Measurements from ENCODE around the gene MYO9B.
A peak's percentile ranks its signal among the peaks of the same experiment; 100 is the strongest.
"Not testable (repeated sequence)": the region's sequence is repeated elsewhere in the genome, so short reads cannot be mapped to it uniquely, and the experiment has no call there.

MYO9B gene

GRCh38 chr19:17145546-17146497 is 70.2 kb downstream of the MYO9B start:
- no peak for DNase-seq

- no peak for DNase-seq
Measured at GRCh38 chr19:17148130-17148529, 72.6 kb downstream of the MYO9B start.

GRCh38 chr19:17149393-17150135 is 74.0 kb downstream of the MYO9B start:
- no peak for DNase-seq

GRCh38 chr19:17153996-17154395 is 78.4 kb downstream of the MYO9B start:
- DNase-seq = no peak

GRCh38 chr19:17155251-17155650 is 79.7 kb downstream of the MYO9B start:
- no peak for DNase-seq

GRCh38 chr19:17156296-17156946 is 80.8 kb downstream of the MYO9B start:
- DNase-seq = no peak

GRCh38 chr19:17156947-17157302 is 81.3 kb downstream of the MYO9B start:
- DNase-seq = no peak

GRCh38 chr19:17158584-17158983 is 83.0 kb downstream of the MYO9B start:
- DNase-seq = no peak

GRCh38 chr19:17159466-17160393 is 84.2 kb downstream of the MYO9B start:
- no peak for DNase-seq

GRCh38 chr19:17160908-17161307 is 85.3 kb downstream of the MYO9B start:
- peak; percentile 9 for DNase-seq

GRCh38 chr19:17162131-17162530 is 86.6 kb downstream of the MYO9B start:
- not testable (repeated sequence) for DNase-seq

GRCh38 chr19:17162580-17162979 is 87.0 kb downstream of the MYO9B start:
- no peak for DNase-seq

GRCh38 chr19:17163652-17164051 is 88.1 kb downstream of the MYO9B start:
- no peak for DNase-seq

GRCh38 chr19:17164639-17165038 is 89.1 kb downstream of the MYO9B start:
- no peak for DNase-seq

GRCh38 chr19:17165715-17166114 is 90.1 kb downstream of the MYO9B start:
- DNase-seq = no peak

- no peak for DNase-seq
Measured at GRCh38 chr19:17170538-17171297, 95.1 kb downstream of the MYO9B start.

GRCh38 chr19:17171874-17172273 is 96.3 kb downstream of the MYO9B start:
- DNase-seq = no peak

- no peak for DNase-seq
Measured at GRCh38 chr19:17172624-17173345, 97.2 kb downstream of the MYO9B start.

GRCh38 chr19:17178291-17178690 is 102.7 kb downstream of the MYO9B start:
- DNase-seq = no peak

GRCh38 chr19:17180997-17181702 is 105.6 kb downstream of the MYO9B start:
- no peak for DNase-seq

All from CD4-positive, alpha-beta T cell treated with Interleukin-17A for 4 hours (primary cell).